ENCODE results near the gene APRT.
"Not testable (repeated sequence)": the region's sequence is repeated elsewhere in the genome, so short reads cannot be mapped to it uniquely, and the experiment has no call there.

The APRT gene

DNA sequence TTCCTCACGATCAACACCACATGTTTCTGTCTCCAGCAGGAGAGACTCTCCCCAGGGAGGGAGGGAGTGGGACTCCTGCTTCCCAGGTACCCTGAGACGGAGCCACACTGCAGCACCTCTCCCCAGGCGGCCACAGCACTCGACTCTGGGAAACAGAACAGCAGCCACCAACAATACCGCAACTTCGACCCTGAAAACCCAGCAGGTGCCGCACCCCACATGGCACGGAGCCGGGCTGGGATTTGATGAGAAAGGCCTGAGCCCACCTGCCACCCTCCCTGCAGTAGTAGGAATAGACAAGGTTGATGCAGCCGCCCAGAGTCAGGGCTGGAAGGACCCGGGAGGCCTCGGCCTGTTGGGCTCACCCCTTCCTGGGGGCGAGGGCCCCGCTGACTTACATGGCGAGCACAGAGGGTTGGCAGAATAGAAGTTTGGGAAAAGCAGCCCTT is 30.6 kb upstream of the APRT start:
- DNase-seq (ENCODE audit: low spot score) = no peak

GRCh38 chr16:88841521-88842307 is 30.0 kb upstream of the APRT start:
- no peak for DNase-seq (ENCODE audit: low spot score)

- DNase-seq (ENCODE audit: low spot score) = no peak
Measured at GRCh38 chr16:88840600-88841215, 29.0 kb upstream of the APRT start.

- no peak for DNase-seq (ENCODE audit: low spot score)
Measured at GRCh38 chr16:88839745-88840599, 28.2 kb upstream of the APRT start.

GRCh38 chr16:88839026-88839529 is 27.4 kb upstream of the APRT start:
- no peak for DNase-seq (ENCODE audit: low spot score)

- no peak for DNase-seq (ENCODE audit: low spot score)
Measured at GRCh38 chr16:88838566-88838965, 26.8 kb upstream of the APRT start.

DNA sequence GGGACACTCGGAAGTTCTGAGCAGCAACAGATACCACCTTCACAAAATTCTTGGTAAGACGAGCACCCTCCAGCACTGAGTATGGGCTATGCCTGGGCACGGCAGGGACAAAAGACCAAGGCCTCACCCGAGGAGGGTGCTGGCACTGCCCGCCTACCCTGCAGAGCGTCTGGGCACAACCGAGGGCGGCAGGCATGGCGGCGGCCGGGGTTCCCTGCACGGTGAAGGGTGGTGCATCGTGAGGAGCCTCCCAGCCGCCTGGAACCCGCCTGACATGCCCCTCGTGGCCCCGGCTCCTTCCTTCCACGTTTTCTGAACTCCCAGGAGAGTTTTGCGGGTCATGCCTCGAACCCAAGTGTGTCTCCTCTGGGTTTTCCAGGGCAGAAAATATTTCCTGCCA is 26.1 kb upstream of the APRT start:
- no peak for DNase-seq (ENCODE audit: low spot score)

DNA sequence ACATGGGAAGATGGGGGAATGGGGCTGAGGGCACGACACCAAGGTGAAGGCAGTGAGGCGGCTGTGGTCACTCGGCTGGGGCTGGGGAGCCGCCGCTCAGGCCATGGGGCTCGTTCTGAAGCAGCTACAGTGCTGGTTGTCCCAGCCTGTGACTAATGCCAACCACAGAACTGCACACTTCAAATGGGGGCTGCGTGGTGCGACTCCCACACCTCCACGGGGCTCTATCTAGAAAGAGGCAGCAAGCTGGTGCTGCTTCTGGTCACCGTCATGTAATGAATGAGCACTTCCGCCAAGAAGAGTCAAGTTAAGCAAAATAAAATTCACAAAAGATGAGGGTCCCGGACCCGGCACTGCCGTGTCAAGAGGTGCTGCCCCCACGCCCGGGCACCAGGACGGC is 25.1 kb upstream of the APRT start:
- no peak for DNase-seq (ENCODE audit: low spot score)

DNA sequence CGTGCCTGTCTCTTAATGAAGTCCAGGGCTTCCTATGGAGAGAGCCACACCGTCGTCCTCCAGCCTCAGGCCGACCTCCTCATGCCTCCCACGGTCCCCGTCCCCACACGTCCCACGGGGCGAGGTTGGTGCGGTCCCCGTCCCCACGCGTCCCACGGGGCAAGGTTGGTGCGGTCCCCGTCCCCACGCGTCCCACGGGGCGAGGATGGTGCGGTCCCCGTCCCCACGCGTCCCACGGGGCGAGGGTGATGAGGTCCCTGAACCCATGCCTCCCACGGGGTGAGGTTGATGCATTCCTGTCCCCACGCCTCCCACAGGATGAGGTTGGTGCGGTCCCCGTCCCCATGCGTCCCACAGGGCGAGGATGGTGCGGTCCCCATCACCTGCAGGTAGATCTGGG is 24.1 kb upstream of the APRT start:
- DNase-seq (ENCODE audit: low spot score) = no peak

- DNase-seq (ENCODE audit: low spot score) = no peak
Measured at GRCh38 chr16:88835383-88835782, 23.7 kb upstream of the APRT start.

GRCh38 chr16:88834670-88835069 is 22.9 kb upstream of the APRT start:
- DNase-seq (ENCODE audit: low spot score) = no peak

DNA sequence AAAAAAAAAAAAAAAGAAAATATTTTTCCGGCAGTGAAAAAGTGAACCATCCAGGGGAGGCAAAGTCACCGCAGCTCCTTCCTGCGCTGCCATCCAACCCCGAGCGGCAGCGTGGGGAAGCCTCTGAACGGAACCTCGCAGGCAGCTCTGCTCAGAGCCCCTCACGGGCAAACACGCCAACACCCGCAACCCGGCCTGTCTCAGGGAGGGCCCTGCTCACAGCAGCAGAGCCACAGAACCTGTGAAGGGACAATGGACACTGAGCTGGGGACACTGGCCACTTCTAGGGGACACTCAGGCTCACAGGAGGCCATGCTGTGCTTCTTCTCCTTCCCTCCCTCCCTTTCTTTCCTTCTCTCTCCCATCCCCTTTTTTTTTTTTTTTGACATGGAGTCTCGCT is 21.4 kb upstream of the APRT start:
- DNase-seq (ENCODE audit: low spot score) = no peak

DNA sequence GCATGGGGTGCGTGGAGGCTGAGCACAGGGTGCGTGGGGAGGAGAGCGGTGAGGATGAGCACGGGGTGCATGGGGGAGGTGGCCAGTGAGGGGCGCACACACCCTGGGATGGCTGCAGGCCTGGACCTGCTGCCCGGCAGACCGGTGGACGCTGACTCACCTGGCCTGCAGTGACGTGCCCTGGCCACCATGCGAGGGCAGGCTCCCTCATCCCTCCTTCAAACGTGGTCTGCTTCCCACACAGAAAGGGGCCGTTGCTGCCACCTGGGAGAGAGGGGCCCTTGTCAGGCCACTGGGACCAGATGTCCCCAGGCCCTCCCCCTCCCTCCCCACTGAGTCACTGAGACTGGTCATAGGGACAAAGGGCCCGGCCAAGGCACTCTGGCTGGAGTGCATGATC is 20.1 kb upstream of the APRT start:
- DNase-seq (ENCODE audit: low spot score) = no peak

DNA sequence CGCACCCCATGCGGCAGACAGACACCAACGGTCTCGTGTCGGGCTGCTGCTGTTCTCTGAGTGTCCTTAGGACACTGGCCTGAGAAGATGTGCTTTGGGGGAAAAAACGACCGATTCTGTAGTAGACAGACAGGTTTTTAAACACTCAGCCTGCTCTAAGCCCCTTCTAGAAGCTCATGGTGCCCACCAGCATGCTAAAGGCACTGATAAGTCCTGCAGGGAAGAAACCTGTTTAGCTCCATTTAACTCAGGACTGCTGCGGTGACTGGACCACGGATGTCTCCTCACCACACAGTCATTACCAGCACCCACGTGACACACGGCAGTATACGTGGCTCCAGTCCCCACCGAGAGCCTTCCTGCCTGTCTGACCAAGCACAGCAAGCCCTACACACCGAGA is 19.1 kb upstream of the APRT start:
- DNase-seq (ENCODE audit: low spot score) = no peak

GRCh38 chr16:88830258-88830657 is 18.5 kb upstream of the APRT start:
- no peak for DNase-seq (ENCODE audit: low spot score)

DNA sequence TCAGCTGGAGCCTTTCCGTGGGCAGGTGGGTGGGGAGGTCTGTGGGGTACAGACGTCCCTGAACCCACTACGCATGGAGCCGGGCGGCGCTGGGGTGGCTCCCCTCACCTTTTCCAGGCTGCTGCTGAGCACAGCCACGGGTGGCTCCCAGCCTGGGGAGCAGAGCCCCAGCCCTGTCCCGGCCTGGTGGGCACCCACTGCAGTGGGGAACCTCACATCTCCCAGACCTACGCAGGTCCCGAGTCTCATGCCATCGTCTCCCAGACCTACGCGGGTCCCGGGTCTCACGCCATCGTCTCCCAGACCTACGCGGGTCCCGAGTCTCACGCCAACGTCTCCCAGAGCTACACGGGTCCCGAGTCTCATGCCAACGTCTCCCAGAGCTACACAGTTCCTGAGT is 17.0 kb upstream of the APRT start:
- no peak for DNase-seq (ENCODE audit: low spot score)

GRCh38 chr16:88827727-88828126 is 16.0 kb upstream of the APRT start:
- no peak for DNase-seq (ENCODE audit: low spot score)

GRCh38 chr16:88826070-88826840 is 14.5 kb upstream of the APRT start:
- no peak for DNase-seq (ENCODE audit: low spot score)

- DNase-seq (ENCODE audit: low spot score) = no peak
Measured at GRCh38 chr16:88825146-88825545, 13.4 kb upstream of the APRT start.

GRCh38 chr16:88824256-88825077 is 12.7 kb upstream of the APRT start:
- no peak for DNase-seq (ENCODE audit: low spot score)

- not testable (repeated sequence) for DNase-seq (ENCODE audit: low spot score)
Measured at GRCh38 chr16:88823646-88824045, 11.9 kb upstream of the APRT start.

All from pons (tissue), 1 donor.